Neuron (in vitro differentiated cells): ENCODE data around the gene TRIM15.

Source experiments
- H2AFZ ChIP-seq: one replicate; pipeline ENCODE4 v1.6.1; 2013; ENCODE audit warnings: low read depth, mild to moderate bottlenecking, inconsistent platforms, low read length, moderate library complexity
- H3K27me3 ChIP-seq: one replicate; pipeline ENCODE4 v1.6.1; 2013; ENCODE audit warnings: low read length; ENCODE audit not compliant: insufficient read depth
- H3K36me3 ChIP-seq: one replicate; pipeline ENCODE4 v1.6.1; 2013; ENCODE audit warnings: low read length; ENCODE audit not compliant: insufficient read depth
- H3K4me1 ChIP-seq: one replicate; pipeline ENCODE4 v1.6.1; 2013; ENCODE audit warnings: low read length; ENCODE audit not compliant: insufficient read depth
- H3K4me3 ChIP-seq: 2 replicates; pipeline ENCODE4 v1.5.1; 2013; ENCODE audit warnings: mild to moderate bottlenecking, low read length, moderate library complexity
- H3K9me3 ChIP-seq: one replicate; pipeline ENCODE4 v1.6.1; 2013; ENCODE audit warnings: low read length

TRIM15 gene

GRCh38 chr6:30152016-30152673 lies 11.2 kb upstream of the TRIM15 start:
- H3K36me3 ChIP-seq = no peaks in the 10 kb centered on the region
- peaks cover 24% of the 10 kb centered on the region for H3K27me3 ChIP-seq
- no peaks in the 10 kb centered on the region for H3K9me3 ChIP-seq
- H2AFZ ChIP-seq = no peak overlapping the region
- H3K4me3 ChIP-seq = no peak overlapping the region
- no peaks in the 10 kb centered on the region for H3K4me1 ChIP-seq

- no peak overlapping the region for H3K4me3 ChIP-seq
- H3K36me3 ChIP-seq = no peaks in the 10 kb centered on the region
- H3K9me3 ChIP-seq = no peaks in the 10 kb centered on the region
- H3K4me1 ChIP-seq = no peaks in the 10 kb centered on the region
- H3K27me3 ChIP-seq = peaks cover 28% of the 10 kb centered on the region
- no peak overlapping the region for H2AFZ ChIP-seq
Observed at GRCh38 chr6:30152910-30153610, 10.3 kb upstream of the TRIM15 start.

DNA sequence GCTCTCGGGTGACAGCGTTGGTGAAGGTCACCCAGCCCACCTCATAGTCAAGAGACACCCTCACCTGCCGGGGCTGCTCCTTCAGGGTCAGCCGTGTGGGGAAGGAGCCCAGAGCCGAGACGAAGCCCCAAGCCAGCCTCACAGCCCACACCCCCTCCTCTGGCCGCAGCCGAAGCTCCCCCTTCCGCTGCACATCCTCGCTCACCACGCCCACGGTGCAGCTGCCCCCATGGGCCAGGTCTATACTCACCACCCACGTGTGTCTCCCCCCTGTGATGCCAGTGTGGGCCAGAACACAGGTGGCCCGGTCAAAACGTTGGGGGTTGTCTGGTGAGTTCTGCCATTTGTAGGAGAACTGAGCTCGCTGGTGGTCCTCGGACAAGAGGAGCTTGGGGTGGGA lies 9.3 kb upstream of the TRIM15 start:
- H3K36me3 ChIP-seq = no peaks in the 10 kb centered on the region
- no peaks in the 10 kb centered on the region for H3K9me3 ChIP-seq
- no peak overlapping the region for H2AFZ ChIP-seq
- no peaks in the 10 kb centered on the region for H3K4me1 ChIP-seq
- no peak overlapping the region for H3K4me3 ChIP-seq
- H3K27me3 ChIP-seq = peaks cover 32% of the 10 kb centered on the region

GRCh38 chr6:30154709-30155519 lies 8.4 kb upstream of the TRIM15 start:
- Histone ChIP-seq H3K4me3 (no peak overlapping the region), H3K27me3 (peaks cover 32% of the 10 kb centered on the region), H2AFZ (no peak overlapping the region), H3K4me1 (no peaks in the 10 kb centered on the region), H3K36me3 (no peaks in the 10 kb centered on the region), H3K9me3 (no peaks in the 10 kb centered on the region)

DNA sequence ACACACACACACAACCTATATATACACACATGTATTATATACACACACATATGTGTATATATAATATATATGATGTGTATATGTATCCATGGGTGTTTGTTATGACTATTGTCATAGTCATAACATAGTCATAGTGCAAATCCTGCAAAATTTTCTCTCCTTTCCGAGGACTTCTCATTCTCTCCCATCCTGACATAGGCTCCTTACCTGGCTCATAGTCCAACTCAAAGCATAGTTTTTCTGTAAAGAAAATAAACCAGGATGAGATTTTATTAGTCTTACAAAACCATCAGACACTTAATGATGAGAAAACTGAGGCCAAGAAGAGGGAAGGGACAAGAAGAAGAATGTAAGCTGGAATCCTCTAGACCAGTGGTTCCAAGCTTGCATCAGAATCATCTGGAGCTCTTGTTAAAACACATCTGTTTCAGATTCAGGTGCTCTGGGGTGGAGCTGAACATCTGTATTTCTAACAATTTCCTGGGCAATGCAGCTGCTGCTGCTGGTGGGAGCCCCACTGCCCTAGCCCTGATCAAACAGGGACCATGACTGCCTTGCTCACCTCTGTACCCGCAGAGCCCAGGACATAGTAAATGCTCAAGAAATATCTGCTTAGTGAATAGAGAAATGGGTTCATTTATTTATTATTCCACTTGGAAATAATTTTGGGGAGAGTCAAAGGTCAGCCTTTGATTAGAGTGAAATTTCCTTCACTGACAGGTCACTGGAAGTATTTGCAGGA lies 7.7 kb upstream of the TRIM15 start:
- H3K27me3 ChIP-seq = peaks cover 28% of the 10 kb centered on the region
- no peaks in the 10 kb centered on the region for H3K9me3 ChIP-seq
- no peak overlapping the region for H2AFZ ChIP-seq
- no peaks in the 10 kb centered on the region for H3K4me1 ChIP-seq
- no peaks in the 10 kb centered on the region for H3K36me3 ChIP-seq
- no peak overlapping the region for H3K4me3 ChIP-seq

DNA sequence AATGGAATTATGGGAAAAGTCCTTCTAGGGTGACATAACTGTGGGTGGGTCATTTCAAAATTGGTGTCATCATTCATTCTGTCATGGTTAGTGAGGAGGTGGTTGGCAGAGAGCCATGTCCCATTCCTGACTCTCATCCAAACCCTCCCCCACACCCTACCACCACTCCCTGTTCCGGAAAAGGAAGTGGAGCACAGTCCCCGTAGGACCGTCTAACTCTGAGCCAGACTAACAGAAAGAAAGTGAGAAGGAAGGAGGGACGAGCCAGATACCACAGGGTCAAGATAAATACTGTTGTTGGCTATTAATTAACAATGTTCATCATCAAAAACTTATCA lies 7.1 kb upstream of the TRIM15 start:
- Histone ChIP-seq H3K4me1 (no peaks in the 10 kb centered on the region), H3K27me3 (peaks cover 30% of the 10 kb centered on the region), H3K36me3 (no peaks in the 10 kb centered on the region), H3K9me3 (no peaks in the 10 kb centered on the region), H3K4me3 (no peak overlapping the region), H2AFZ (no peak overlapping the region)

DNA sequence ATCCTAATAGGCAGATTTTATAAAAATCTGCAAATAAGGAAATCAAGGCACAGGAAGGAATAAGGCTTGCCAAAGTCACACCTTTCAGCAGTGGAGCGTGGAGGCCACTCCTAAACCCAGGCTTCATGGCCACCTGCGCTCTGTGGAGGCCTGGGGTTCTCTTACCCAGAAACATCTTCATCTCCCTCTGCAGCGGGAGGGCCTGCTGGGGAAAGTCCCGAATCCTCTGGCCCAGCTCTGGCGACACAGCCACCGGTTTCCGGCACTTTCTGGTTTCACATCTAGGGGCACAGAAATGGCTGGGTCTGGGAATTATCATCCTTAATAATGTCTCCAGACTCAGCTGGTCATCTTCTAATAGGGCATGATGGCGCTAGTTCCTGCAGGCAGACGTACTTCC lies 6.6 kb upstream of the TRIM15 start:
- Histone ChIP-seq H3K4me3 (no peak overlapping the region), H3K27me3 (peaks cover 26% of the 10 kb centered on the region), H2AFZ (no peak overlapping the region), H3K9me3 (no peaks in the 10 kb centered on the region), H3K4me1 (no peaks in the 10 kb centered on the region), H3K36me3 (no peaks in the 10 kb centered on the region)

- no peaks in the 10 kb centered on the region for H3K4me1 ChIP-seq
- H3K27me3 ChIP-seq = peaks cover 26% of the 10 kb centered on the region
- H3K36me3 ChIP-seq = no peaks in the 10 kb centered on the region
- no peak overlapping the region for H2AFZ ChIP-seq
- no peaks in the 10 kb centered on the region for H3K9me3 ChIP-seq
- H3K4me3 ChIP-seq = no peak overlapping the region
Observed at GRCh38 chr6:30157581-30157980, 5.8 kb upstream of the TRIM15 start.

- no peak overlapping the region for H3K4me3 ChIP-seq
- no peaks in the 10 kb centered on the region for H3K36me3 ChIP-seq
- H3K9me3 ChIP-seq = no peaks in the 10 kb centered on the region
- H3K27me3 ChIP-seq = peaks cover 26% of the 10 kb centered on the region
- H2AFZ ChIP-seq = no peak overlapping the region
- H3K4me1 ChIP-seq = no peaks in the 10 kb centered on the region
Observed at GRCh38 chr6:30157999-30158398, 5.3 kb upstream of the TRIM15 start.

DNA sequence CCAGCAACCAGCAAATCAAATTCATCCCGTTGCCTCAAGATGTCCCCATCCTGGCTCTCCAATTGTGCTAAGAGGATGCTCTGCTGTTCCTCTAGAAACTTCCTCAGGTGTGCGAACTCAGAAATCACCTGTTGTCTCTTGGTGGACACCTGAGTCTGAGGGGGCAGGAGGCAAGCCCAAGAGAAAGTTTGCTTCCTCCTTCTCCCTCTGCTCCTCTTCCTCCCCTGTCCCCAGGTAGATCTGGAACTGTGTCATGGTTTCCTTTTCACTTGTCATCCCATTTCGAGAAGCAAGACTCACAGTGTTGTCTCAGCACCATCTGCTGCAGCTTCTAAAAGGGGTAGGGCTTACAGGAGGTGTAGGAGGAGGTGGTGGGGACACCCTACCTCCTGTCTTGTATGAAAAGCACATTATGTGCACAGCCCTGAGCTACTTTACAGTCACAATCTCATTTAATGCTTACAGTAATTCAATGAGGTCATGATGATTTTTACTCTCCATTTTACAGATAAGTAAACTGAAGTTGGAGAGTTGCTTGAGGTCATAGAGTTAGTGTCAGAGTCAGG lies 4.8 kb upstream of the TRIM15 start:
- Histone ChIP-seq H3K4me1 (no peaks in the 10 kb centered on the region), H3K36me3 (no peaks in the 10 kb centered on the region), H3K27me3 (peaks cover 24% of the 10 kb centered on the region), H3K9me3 (no peaks in the 10 kb centered on the region), H2AFZ (no peak overlapping the region), H3K4me3 (no peak overlapping the region)

- no peak overlapping the region for H2AFZ ChIP-seq
- no peaks in the 10 kb centered on the region for H3K36me3 ChIP-seq
- H3K27me3 ChIP-seq = peaks cover 14% of the 10 kb centered on the region
- no peaks in the 10 kb centered on the region for H3K9me3 ChIP-seq
- H3K4me3 ChIP-seq = no peak overlapping the region
- H3K4me1 ChIP-seq = no peaks in the 10 kb centered on the region
Observed at GRCh38 chr6:30160008-30160784, 3.1 kb upstream of the TRIM15 start.

DNA sequence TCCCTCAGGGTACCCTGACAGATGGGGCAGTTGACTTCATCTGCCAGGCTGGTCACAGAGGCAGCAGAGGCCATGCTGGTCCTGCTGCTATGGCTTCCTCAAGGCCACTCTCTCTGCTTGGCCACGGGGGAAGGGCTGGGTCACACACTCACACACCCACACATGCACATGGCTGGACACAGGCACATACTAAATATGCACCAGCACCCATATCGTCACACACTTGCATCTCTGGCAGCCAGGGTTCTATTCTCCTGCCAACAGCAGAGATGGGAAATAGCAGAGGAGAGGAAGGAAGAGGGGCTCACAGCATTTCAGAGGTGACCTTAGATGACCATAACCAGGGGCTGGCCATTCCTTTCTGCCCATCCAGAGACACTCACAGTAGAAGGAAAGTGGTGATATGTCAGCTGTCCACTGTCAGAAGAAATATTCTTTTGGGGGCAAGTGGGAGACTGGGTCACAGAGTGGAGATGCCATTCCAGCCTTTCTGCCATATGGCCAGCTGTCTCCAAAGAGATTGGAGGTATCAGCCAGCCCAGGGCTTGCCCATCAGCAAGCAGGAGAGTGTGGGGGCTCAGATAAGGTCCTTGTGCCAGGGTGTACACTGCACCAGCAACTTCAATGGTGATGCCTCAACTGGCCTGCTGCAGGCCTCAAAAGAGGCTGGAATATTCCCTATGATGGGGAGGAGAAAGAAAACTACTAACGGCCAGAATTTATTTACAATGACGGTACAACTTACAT lies 2.4 kb upstream of the TRIM15 start, which contains the start of gene TRIM10:
Gene TRIM10, minus strand, starts transcription at position 427 of the 747 bp plus-strand sequence. Its CDS starts 353 bp downstream, at position 74.
- H2AFZ ChIP-seq = no peak within 1 kb of the TSS
- H3K4me1 ChIP-seq = no peaks in the 10 kb centered on the region
- H3K27me3 ChIP-seq = peaks cover 14% of the 10 kb centered on the region
- no peaks in the 10 kb centered on the region for H3K9me3 ChIP-seq
- no peaks in the 10 kb centered on the region for H3K36me3 ChIP-seq
- no peak within 1 kb of the TSS for H3K4me3 ChIP-seq
